ENCODE measurements around the gene MTHFR.

Gene MTHFR

DNA sequence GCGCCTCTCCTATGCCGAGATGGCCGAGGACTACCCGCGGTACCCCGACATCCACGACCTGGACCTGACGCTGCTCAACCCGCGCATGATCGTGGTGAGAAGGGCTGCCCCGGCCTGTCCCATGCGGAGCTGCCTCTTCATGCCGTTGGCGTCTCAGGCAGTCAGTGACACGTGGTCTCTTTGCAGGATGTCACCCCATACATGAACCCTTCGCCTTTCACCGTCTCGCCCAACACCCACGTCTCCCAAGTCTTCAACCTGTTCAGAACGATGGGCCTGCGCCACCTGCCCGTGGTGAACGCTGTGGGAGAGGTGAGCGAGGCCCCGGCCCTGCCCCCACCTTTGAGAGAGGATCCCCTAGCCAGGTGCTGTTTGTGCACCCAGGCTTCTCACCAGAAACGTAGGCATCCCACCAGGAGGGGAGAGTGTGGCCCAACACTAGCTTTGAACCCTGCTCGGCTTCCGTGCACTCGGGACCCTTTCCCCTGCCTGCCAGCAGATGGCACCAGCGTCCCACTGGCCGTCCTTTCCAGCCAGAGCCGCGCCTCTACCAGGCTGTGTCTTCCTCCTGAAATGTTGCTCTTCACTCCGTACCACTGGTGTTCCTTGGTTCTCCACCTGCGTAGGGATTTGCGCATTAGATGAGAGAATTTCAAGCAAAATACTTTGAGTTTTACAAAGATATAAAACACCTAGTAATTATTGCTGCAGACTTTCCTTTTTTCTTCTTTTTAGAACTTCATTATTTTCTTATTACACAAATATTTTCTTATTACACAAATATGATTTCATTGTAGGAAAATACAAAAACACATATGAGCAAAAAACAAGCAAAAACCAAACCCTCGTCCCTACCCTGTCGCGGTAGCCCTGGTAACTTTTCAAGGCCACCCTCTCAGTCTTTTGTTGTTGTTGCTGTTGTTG is 32.8 kb upstream of the MTHFR start:
- peak; percentile 99 for TF ChIP-seq CTCF (IDR thresholded peaks at IDR 0.05; ENCODE audit: low read depth, low read length)
- DNase-seq (ENCODE audit: low read depth, low spot score): peak; percentile 45
- H3K4me3 ChIP-seq (ENCODE audit: low read depth, low read length): no peak overlapping the region
- in situ Hi-C loops (cut with HindIII; ENCODE audit: low sequenced_read_pairs): no loop called here

- DNase-seq (ENCODE audit: low read depth, low spot score): no peak
- in situ Hi-C loops (cut with HindIII; ENCODE audit: low sequenced_read_pairs): no loop called here
- no peak for TF ChIP-seq CTCF (IDR thresholded peaks at IDR 0.05; ENCODE audit: low read depth, low read length)
- H3K4me3 ChIP-seq (ENCODE audit: low read depth, low read length): no peak overlapping the region
Observed at GRCh38 chr1:11837767-11838348, 32.1 kb upstream of the MTHFR start.

GRCh38 chr1:11836955-11837766 is 31.4 kb upstream of the MTHFR start:
- no peak for TF ChIP-seq CTCF (IDR thresholded peaks at IDR 0.05; ENCODE audit: low read depth, low read length)
- H3K4me3 ChIP-seq (ENCODE audit: low read depth, low read length): no peak overlapping the region
- in situ Hi-C loops (cut with HindIII; ENCODE audit: low sequenced_read_pairs): no loop called here

GRCh38 chr1:11835441-11836225 is 29.9 kb upstream of the MTHFR start:
- in situ Hi-C loops (cut with HindIII; ENCODE audit: low sequenced_read_pairs): no loop called here
- TF ChIP-seq CTCF (IDR thresholded peaks at IDR 0.05; ENCODE audit: low read depth, low read length): no peak
- no peak for DNase-seq (ENCODE audit: low read depth, low spot score)
- no peak overlapping the region for H3K4me3 ChIP-seq (ENCODE audit: low read depth, low read length)

More at GRCh38 chr1:11836955-11837766, 31.4 kb upstream of the MTHFR start:
- no peak for DNase-seq (ENCODE audit: low read depth, low spot score)

DNA sequence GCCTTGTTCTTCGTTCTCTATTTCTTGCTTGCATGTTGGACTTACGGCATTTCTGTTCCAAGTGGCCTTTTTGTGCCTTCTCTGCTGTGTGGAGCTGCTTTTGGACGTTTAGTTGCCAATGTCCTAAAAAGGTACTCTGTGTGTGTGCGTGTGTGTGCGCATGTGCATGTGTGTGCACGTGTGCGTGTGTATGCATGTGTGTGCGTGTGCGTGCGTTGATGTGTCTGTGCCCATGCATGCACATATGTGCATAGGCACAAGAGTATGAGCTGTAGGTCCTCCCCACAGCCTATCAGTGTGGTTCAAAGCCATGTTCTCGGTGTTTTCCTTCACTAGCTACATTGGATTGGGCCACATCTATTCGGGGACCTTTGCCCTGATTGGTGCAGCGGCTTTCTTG is 28.1 kb upstream of the MTHFR start:
- no peak for TF ChIP-seq CTCF (IDR thresholded peaks at IDR 0.05; ENCODE audit: low read depth, low read length)
- no peak for DNase-seq (ENCODE audit: low read depth, low spot score)
- H3K4me3 ChIP-seq (ENCODE audit: low read depth, low read length): no peak overlapping the region
- in situ Hi-C loops (cut with HindIII; ENCODE audit: low sequenced_read_pairs): no loop called here

GRCh38 chr1:11833497-11833896 is 27.7 kb upstream of the MTHFR start:
- TF ChIP-seq CTCF (IDR thresholded peaks at IDR 0.05; ENCODE audit: low read depth, low read length): no peak
- no peak for DNase-seq (ENCODE audit: low read depth, low spot score)
- H3K4me3 ChIP-seq (ENCODE audit: low read depth, low read length): no peak overlapping the region
- in situ Hi-C loops (cut with HindIII; ENCODE audit: low sequenced_read_pairs): no loop called here

Measured in astrocyte of the spinal cord (primary cell).